ENCODE results near the gene SLC7A1. TPM values are rescaled to one million over a fixed set of nuclear protein-coding genes. Genes with fewer than 3 reads are reported as not detected.
"Not testable (repeated sequence)": the region's sequence is repeated elsewhere in the genome, so short reads cannot be mapped to it uniquely, and the experiment has no call there.

The SLC7A1 gene
- total RNA-seq: 100 to 1,000 TPM in 1 of 2 donors, 10 to 100 TPM in 1; 60.1 to 114 TPM

DNA sequence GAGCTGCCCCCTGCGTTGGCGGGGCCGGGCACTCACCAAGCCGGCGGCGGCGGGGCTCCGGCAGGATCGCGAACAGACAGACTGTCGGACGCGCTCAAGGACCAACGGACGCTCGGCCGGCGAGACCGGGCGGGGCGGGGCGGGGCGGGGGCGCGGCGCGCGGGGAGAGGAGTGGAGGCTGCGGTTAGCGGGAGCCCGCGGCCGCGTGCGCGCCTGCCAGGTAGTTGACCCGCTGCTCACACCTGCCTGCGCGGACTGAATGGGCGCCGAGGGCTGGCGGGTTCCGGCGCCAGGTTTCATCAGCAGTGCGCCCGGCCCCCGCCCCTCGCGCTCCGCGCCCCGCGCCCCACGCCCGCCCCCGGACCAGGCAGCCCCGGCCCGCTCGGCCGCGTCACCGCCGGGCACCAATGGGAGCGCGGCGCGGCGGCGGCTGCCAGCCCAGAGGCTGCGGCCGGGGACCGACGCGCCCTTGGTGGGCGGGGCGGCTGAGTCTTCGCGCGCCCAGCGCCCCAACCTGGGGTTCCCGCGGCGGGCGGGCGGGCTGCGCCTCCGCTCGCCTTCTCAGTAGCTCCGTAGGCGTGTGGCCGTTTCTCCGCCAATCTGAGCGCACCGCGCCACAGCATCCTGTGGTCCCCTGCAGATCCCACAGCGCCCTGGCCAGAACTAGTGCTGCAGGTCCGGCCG is at the start of gene SLC7A1:
Gene SLC7A1, minus strand, starts transcription at position 309 of the 684 bp plus-strand sequence. CDS start 59,500 bp downstream, outside the sequence.
- Mint-ChIP-seq H3K36me3 (ENCODE audit: low read depth) (peaks cover 41% of the 10 kb centered on the region), H3K4me3 (peak within 1 kb of the TSS; percentile 81), H3K27me3 (peaks cover 7% of the 10 kb centered on the region), H3K4me1 (peaks cover 29% of the 10 kb centered on the region), H3K9me3 (no peaks in the 10 kb centered on the region), H3K27ac (peak within 1 kb of the TSS; percentile 74)
- ATAC-seq (replicated peaks): peak; percentile 90

DNA sequence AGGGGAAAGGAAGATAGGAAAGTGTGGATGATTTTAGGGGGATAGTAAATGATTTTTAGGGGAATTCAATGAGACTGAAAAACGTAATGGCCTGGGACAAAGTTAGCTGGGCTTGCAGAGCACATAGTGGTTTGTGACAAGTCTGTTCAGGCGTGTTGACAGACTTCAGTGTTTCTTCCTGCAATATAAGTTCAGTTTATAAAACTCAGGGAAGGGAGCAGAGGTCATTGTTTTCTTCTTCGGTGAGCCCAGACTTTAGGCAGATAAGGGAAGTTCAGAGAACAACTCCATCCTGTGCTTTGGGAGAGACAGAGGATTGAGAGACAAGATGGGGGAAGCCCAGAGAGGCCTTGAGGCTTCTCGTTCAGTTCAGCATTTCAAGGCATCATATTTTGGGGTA is 45.2 kb upstream of the SLC7A1 start:
- H3K9me3 Mint-ChIP-seq: no peaks in the 10 kb centered on the region
- peaks cover 11% of the 10 kb centered on the region for H3K27me3 Mint-ChIP-seq
- ATAC-seq (replicated peaks): no peak
- H3K36me3 Mint-ChIP-seq (ENCODE audit: low read depth): no peaks in the 10 kb centered on the region
- H3K4me3 Mint-ChIP-seq: no peak overlapping the region
- no peaks in the 10 kb centered on the region for H3K4me1 Mint-ChIP-seq
- no peak overlapping the region for H3K27ac Mint-ChIP-seq

DNA sequence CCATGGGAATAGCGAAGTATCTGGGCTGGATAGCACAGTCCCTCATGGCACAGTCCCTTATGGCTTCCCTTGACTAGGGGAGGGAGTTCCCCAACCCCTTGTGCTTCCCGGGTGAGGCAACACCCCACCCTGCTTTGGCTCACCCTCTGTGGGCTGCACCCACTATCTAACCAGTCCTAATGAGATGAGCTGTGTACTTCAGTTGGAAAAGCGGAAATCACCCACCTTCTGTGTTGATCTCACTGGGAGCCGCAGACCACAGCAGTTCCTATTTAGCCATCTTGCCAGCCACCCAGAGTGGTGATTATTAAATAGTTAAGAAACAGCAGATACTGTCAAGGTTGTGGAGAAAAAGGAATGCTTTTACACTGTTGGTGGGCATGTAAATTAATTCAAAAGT is 41.3 kb upstream of the SLC7A1 start:
- H3K4me3 Mint-ChIP-seq; ATAC-seq (replicated peaks); H3K36me3 Mint-ChIP-seq (ENCODE audit: low read depth); H3K9me3 Mint-ChIP-seq; H3K27ac Mint-ChIP-seq; H3K4me1 Mint-ChIP-seq: not testable (repeated sequence)
- peaks cover 29% of the 10 kb centered on the region for H3K27me3 Mint-ChIP-seq

DNA sequence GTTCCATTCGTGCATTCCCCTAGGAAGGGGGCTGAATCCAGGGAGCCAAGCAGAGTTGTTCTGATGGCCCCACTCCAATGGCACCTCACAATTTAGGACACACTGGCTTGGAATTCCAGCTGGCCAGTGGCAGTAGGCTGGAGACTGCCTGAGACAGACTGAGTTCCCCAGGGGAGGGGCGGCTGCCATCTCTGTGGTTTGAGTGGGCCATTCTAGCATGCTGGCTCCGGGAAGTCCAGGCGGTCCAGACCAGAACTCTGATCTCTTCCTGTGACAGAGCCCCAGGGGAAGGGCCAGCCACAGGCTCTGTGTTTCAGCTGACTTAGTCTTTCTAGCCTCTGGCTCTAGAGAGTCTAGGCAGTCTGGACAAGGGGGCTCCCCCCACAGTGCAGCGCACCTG is 29.5 kb upstream of the SLC7A1 start:
- Mint-ChIP-seq H3K9me3 (no peaks in the 10 kb centered on the region), H3K27me3 (peaks cover 6% of the 10 kb centered on the region), H3K36me3 (ENCODE audit: low read depth) (no peaks in the 10 kb centered on the region), H3K4me1 (no peaks in the 10 kb centered on the region), H3K4me3 (no peak overlapping the region), H3K27ac (no peak overlapping the region)
- ATAC-seq (replicated peaks): no peak

DNA sequence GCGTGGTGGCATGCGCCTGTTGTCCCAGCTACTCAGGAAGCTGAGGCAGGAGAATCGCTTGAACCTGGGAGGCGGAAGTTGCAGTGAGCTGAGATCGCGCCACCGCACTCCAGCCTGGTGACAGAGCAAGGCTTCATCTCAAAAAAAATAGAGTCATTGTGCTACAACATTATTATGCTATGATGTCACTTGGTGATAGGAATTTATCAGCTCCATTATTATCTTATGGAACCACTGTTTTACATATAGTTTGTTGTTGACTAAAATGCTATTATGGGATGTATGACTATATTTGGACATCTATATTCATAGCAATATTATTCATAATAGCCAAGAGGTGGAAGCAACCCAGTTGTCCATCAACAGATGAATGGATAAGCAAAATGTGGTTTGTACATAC is 26.4 kb upstream of the SLC7A1 start:
- H3K4me1 Mint-ChIP-seq: no peaks in the 10 kb centered on the region
- ATAC-seq (replicated peaks): no peak
- H3K27me3 Mint-ChIP-seq: peaks cover 17% of the 10 kb centered on the region
- H3K4me3 Mint-ChIP-seq: no peak overlapping the region
- H3K27ac Mint-ChIP-seq: no peak overlapping the region
- H3K9me3 Mint-ChIP-seq: no peaks in the 10 kb centered on the region
- H3K36me3 Mint-ChIP-seq (ENCODE audit: low read depth): no peaks in the 10 kb centered on the region

- Mint-ChIP-seq H3K27me3 (peaks cover 22% of the 10 kb centered on the region), H3K4me1 (no peaks in the 10 kb centered on the region), H3K36me3 (ENCODE audit: low read depth) (no peaks in the 10 kb centered on the region), H3K9me3 (no peaks in the 10 kb centered on the region), H3K27ac (no peak overlapping the region), H3K4me3 (no peak overlapping the region)
- no peak for ATAC-seq (replicated peaks)
These were observed 25.7 kb upstream of the SLC7A1 start for GRCh38 chr13:29621051-29621800.

GRCh38 chr13:29619995-29620394 is 24.5 kb upstream of the SLC7A1 start:
- ATAC-seq (replicated peaks): no peak
- H3K27me3 Mint-ChIP-seq: peaks cover 33% of the 10 kb centered on the region
- no peaks in the 10 kb centered on the region for H3K36me3 Mint-ChIP-seq (ENCODE audit: low read depth)
- H3K4me1 Mint-ChIP-seq: no peaks in the 10 kb centered on the region
- no peak overlapping the region for H3K4me3 Mint-ChIP-seq
- no peaks in the 10 kb centered on the region for H3K9me3 Mint-ChIP-seq
- no peak overlapping the region for H3K27ac Mint-ChIP-seq

- H3K4me3 Mint-ChIP-seq: no peak overlapping the region
- ATAC-seq (replicated peaks): no peak
- no peaks in the 10 kb centered on the region for H3K36me3 Mint-ChIP-seq (ENCODE audit: low read depth)
- H3K27ac Mint-ChIP-seq: no peak overlapping the region
- no peaks in the 10 kb centered on the region for H3K4me1 Mint-ChIP-seq
- no peaks in the 10 kb centered on the region for H3K9me3 Mint-ChIP-seq
- peaks cover 55% of the 10 kb centered on the region for H3K27me3 Mint-ChIP-seq
These were observed 17.6 kb upstream of the SLC7A1 start for GRCh38 chr13:29613101-29613500.

DNA sequence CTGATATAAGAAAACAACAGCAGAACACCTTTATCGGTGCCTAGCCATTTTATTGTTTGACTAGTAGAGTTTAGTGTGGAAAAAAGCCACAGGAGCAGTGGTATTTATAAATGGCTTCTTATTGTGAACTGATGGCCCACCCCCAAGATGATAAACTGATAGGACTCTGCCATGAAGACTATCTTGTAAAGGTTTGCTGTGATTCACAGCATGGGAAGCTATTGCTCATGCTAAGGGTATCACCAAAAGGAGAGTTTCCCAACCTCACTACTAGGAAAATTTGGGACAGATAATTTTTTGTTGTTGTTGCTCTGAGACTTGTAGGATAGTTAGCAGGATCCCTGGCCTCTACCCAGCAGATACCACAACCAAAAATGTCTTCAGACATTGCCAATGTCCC is 12.0 kb upstream of the SLC7A1 start:
- no peak for ATAC-seq (replicated peaks)
- Mint-ChIP-seq H3K27me3 (peaks cover 19% of the 10 kb centered on the region), H3K27ac (no peak overlapping the region), H3K4me1 (no peaks in the 10 kb centered on the region), H3K4me3 (no peak overlapping the region), H3K36me3 (ENCODE audit: low read depth) (no peaks in the 10 kb centered on the region), H3K9me3 (no peaks in the 10 kb centered on the region)

DNA sequence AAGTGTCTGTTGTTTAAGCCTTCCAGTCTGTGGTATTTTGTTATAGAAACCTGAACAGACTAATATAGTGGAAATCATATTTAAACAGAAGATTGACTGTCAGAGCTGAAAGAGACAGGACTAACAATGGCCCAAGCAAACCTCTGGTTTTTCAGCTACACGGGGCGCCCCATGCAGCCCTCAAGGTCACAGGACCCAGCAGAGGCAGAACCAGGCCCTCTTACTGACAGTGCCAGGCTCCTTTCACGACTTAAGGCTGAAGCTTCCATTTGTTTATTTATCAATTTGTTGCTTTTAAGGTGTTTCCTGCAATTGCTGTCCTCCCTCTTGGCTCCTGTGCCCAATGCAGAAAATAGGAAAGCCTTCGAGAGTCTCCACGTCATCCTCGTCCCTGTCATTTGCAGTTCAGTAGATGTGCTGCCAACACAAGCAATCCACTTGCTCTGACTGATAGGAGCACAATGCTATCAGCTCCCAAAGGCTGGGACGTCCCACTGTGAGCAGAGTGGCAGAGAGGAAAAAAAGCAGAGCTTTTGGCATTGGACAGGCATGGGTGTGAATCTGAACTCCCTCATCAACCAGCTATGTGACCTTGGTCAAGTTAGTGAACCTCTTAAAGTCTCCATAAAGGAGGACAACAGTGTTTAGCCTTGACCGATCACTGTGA is 10.5 kb upstream of the SLC7A1 start:
- no peak for ATAC-seq (replicated peaks)
- H3K9me3 Mint-ChIP-seq: no peaks in the 10 kb centered on the region

GRCh38 chr13:29598321-29598720 is 2.8 kb upstream of the SLC7A1 start:
- no peaks in the 10 kb centered on the region for H3K9me3 Mint-ChIP-seq
- peaks cover 13% of the 10 kb centered on the region for H3K36me3 Mint-ChIP-seq (ENCODE audit: low read depth)
- H3K4me1 Mint-ChIP-seq: peaks cover 10% of the 10 kb centered on the region
- H3K27ac Mint-ChIP-seq: no peak overlapping the region
- no peak for ATAC-seq (replicated peaks)
- H3K4me3 Mint-ChIP-seq: no peak overlapping the region
- peaks cover 9% of the 10 kb centered on the region for H3K27me3 Mint-ChIP-seq

More for the DNA sequence above, 10.5 kb upstream of the SLC7A1 start:
- Mint-ChIP-seq H3K27me3 (peaks cover 11% of the 10 kb centered on the region), H3K4me3 (no peak overlapping the region), H3K4me1 (no peaks in the 10 kb centered on the region), H3K27ac (no peak overlapping the region), H3K36me3 (ENCODE audit: low read depth) (no peaks in the 10 kb centered on the region)

- peaks cover 9% of the 10 kb centered on the region for H3K27me3 Mint-ChIP-seq
- no peaks in the 10 kb centered on the region for H3K9me3 Mint-ChIP-seq
- peaks cover 16% of the 10 kb centered on the region for H3K4me1 Mint-ChIP-seq
- H3K36me3 Mint-ChIP-seq (ENCODE audit: low read depth): peaks cover 20% of the 10 kb centered on the region
- no peak overlapping the region for H3K4me3 Mint-ChIP-seq
- H3K27ac Mint-ChIP-seq: no peak overlapping the region
- ATAC-seq (replicated peaks): no peak
These were observed 2.2 kb upstream of the SLC7A1 start for GRCh38 chr13:29597706-29598105.

GRCh38 chr13:29597246-29597645 is 1.8 kb upstream of the SLC7A1 start:
- Mint-ChIP-seq H3K4me3 (no peak overlapping the region), H3K27me3 (peaks cover 9% of the 10 kb centered on the region), H3K27ac (no peak overlapping the region), H3K4me1 (peaks cover 20% of the 10 kb centered on the region), H3K36me3 (ENCODE audit: low read depth) (peaks cover 24% of the 10 kb centered on the region), H3K9me3 (no peaks in the 10 kb centered on the region)
- ATAC-seq (replicated peaks): no peak

DNA sequence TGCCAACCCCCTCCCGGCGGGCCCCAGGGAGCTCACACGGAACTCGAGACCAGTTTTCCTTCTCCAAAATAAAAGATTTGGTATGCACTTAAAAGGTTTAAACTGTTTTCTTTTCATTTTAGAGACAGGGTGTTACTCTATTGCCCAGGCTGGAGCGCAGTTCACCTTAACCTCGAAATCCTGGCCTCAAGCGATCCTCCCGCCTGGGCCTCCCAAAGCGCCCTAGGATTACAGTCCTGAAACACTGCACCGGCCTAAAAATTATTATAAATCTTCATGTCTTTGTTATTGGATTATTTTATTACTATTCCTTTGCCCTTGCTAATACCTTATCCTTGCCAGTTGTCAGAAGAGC is 553 bp upstream of the SLC7A1 start:
- peaks cover 9% of the 10 kb centered on the region for H3K27me3 Mint-ChIP-seq

More for the DNA sequence above, 553 bp upstream of the SLC7A1 start:
- ATAC-seq (replicated peaks): no peak
- peaks cover 29% of the 10 kb centered on the region for H3K4me1 Mint-ChIP-seq
- H3K27ac Mint-ChIP-seq: peak overlapping the region; percentile 42
- peaks cover 36% of the 10 kb centered on the region for H3K36me3 Mint-ChIP-seq (ENCODE audit: low read depth)
- peak overlapping the region; percentile 71 for H3K4me3 Mint-ChIP-seq
- no peaks in the 10 kb centered on the region for H3K9me3 Mint-ChIP-seq

Measured in activated T-helper 17 cell treated with anti-CD3 and anti-CD28 coated beads, Interleukin-2, amount 50 U/mL, for 72 hours (primary cell).